22Rv1 (cell line): ENCODE results near the gene FAM193B.

Source experiments
- CTCF ChIP-seq: fragments of 450-650 bp; IDR thresholded peaks from 2 replicates; pipeline ENCODE4 v1.5.1; 2017; ENCODE audit warnings: mild to moderate bottlenecking
- ZFX ChIP-seq: fragments of 450-650 bp; IDR thresholded peaks from 2 replicates; pipeline ENCODE4 v1.6.1; 2017; ENCODE audit warnings: antibody characterized with exemption, borderline replicate concordance

- TF ChIP-seq CTCF: no peak
- TF ChIP-seq ZFX: no peak
These were observed 10.7 kb upstream of the FAM193B start for GRCh38 chr5:177565046-177565445.
